Endothelial cell of umbilical vein (primary cell): Measurements from ENCODE around the gene TUBA4A. TPM values are rescaled to one million over a fixed set of nuclear protein-coding genes. Genes with fewer than 3 reads are reported as not detected.

Source experiments
- BruUV-seq: library from RNA; stranded (reverse); fragments of 400-500 nt; replicated peaks from 2 replicates; lab custom pipeline; 2021; lab: Mats Ljungman, UMichigan
- CTCF ChIA-PET: fragments of 300-600, 350-600 bp; sonication (Branson Sonifier 250); formaldehyde crosslinking; loops from one replicate; lab custom pipeline; 2021; ENCODE audit warnings: antibody characterized with exemption, inconsistent platforms; lab: Charles Lee
- POLR2A ChIA-PET: fragments of 300-600, 350-600 bp; sonication (Branson Sonifier 250); formaldehyde crosslinking; loops from one replicate; lab custom pipeline; 2021; ENCODE audit warnings: antibody characterized with exemption, inconsistent platforms; lab: Charles Lee
- DNase-seq: peaks from one replicate; pipeline ENCODE4 v3.0.0-alpha.2; 2011; ENCODE audit warnings: low read depth, low spot score
- FAIRE-seq: peaks from 2 replicates; lab custom pipeline; 2011; peaks lifted over from hg19 to GRCh38; lab: Jason Lieb, UNC
- H2AFZ ChIP-seq: 2 replicates; pipeline ENCODE4 v1.6.0; 2012; ENCODE audit warnings: low read depth, low read length, control low read depth, inconsistent platforms
- H3K27ac ChIP-seq: 2 replicates; pipeline ENCODE4 v1.5.1; 2011; ENCODE audit warnings: low read depth, mild to moderate bottlenecking, control low read depth, low read length, moderate library complexity; ENCODE audit not compliant: insufficient read depth
- H3K27me3 ChIP-seq, 2 experiments: 2 replicates each; pipeline versions ENCODE4 v1.6.0 to v1.6.1; 2011; ENCODE audit warnings: low read length in 2 of 2, mixed read lengths in 1 of 2; ENCODE audit not compliant: control insufficient read depth in 2 of 2, insufficient read depth in 2 of 2
- H3K36me3 ChIP-seq, 2 experiments: 2 replicates in 1 of 2; 3 replicates in 1 of 2; pipeline ENCODE4 v1.5.1; 2011; ENCODE audit warnings: low read length in 2 of 2, mild to moderate bottlenecking in 1 of 2, moderate library complexity in 1 of 2; ENCODE audit not compliant: control insufficient read depth in 2 of 2, insufficient read depth in 2 of 2; ENCODE audit errors: extremely low read depth in 1 of 2
- H3K4me1 ChIP-seq: 3 replicates; pipeline ENCODE4 v1.5.1; 2011; ENCODE audit warnings: mild to moderate bottlenecking, low read length; ENCODE audit not compliant: control insufficient read depth, insufficient read depth; ENCODE audit errors: extremely low read depth
- H3K4me2 ChIP-seq: 2 replicates; pipeline ENCODE4 v1.6.1; 2011; ENCODE audit warnings: low read length, control low read depth, mixed read lengths; ENCODE audit not compliant: insufficient read depth
- H3K4me3 ChIP-seq, 3 experiments: fragments of 200-600 bp in 1 of 3; sonication (generic), shearing (Covaris generic) in 1 of 3; replicated peaks in 1 of 3; 2 replicates each; pipeline ENCODE4 v1.5.1; 2011 to 2016; ENCODE audit warnings: control low read depth in 3 of 3, low read length in 3 of 3, mild to moderate bottlenecking in 2 of 3, inconsistent platforms in 1 of 3, low read depth in 1 of 3, moderate library complexity in 1 of 3; ENCODE audit not compliant: insufficient read depth in 1 of 3
- H3K79me2 ChIP-seq: 2 replicates; pipeline ENCODE4 v1.6.0; 2012; ENCODE audit warnings: low read length, inconsistent platforms; ENCODE audit not compliant: control insufficient read depth, insufficient read depth
- H3K9ac ChIP-seq: replicated peaks from 2 replicates; pipeline ENCODE3; 2011; ENCODE audit warnings: low read length, control low read depth; ENCODE audit not compliant: insufficient read depth; ENCODE audit errors: extremely low read depth
- H3K9me1 ChIP-seq: replicated peaks from 3 replicates; pipeline ENCODE4 v1.6.0; 2011; ENCODE audit warnings: mild to moderate bottlenecking, low read length; ENCODE audit not compliant: control insufficient read depth, insufficient read depth; ENCODE audit errors: extremely low read depth
- H3K9me3 ChIP-seq: replicated peaks from 2 replicates; pipeline ENCODE4 v1.5.1; 2012; ENCODE audit warnings: low read length, inconsistent platforms; ENCODE audit not compliant: control insufficient read depth, insufficient read depth
- H4K20me1 ChIP-seq: replicated peaks from 2 replicates; pipeline ENCODE3; 2011; ENCODE audit warnings: mild to moderate bottlenecking, low read length; ENCODE audit not compliant: control insufficient read depth, insufficient read depth; ENCODE audit errors: extremely low read depth
- FOS ChIP-seq: IDR thresholded peaks from 2 replicates; pipeline ENCODE4 v1.6.1; 2011; ENCODE audit warnings: mild to moderate bottlenecking, low read length, moderate library complexity, borderline replicate concordance; ENCODE audit not compliant: insufficient read depth
- JUN ChIP-seq: IDR thresholded peaks from 2 replicates; pipeline ENCODE4 v1.6.1; 2011; ENCODE audit warnings: borderline replicate concordance, low read depth; ENCODE audit not compliant: insufficient read length, insufficient read depth
- MYC ChIP-seq: IDR thresholded peaks from one replicate; pipeline ENCODE4 v1.6.1; 2011; ENCODE audit warnings: mild to moderate bottlenecking, low read depth, low read length
- POLR2A ChIP-seq: IDR thresholded peaks from 2 replicates; pipeline ENCODE4 v1.6.1; 2012; ENCODE audit warnings: low read depth, mild to moderate bottlenecking, control low read depth, low read length
- POLR2AphosphoS5 ChIP-seq: IDR thresholded peaks from 2 replicates; pipeline ENCODE4 v1.6.1; 2012; ENCODE audit warnings: low read depth, mild to moderate bottlenecking, control low read depth, low read length, moderate library complexity; ENCODE audit not compliant: insufficient read depth
- dilution Hi-C: fragments of 300-500 bp; cut with MboI; formaldehyde crosslinking; loops from one replicate; pipeline ENCODE4 v1.15.0; 2019; ENCODE audit warnings: low sequenced_read_pairs; ENCODE audit not compliant: extremely low pct_ligation_motif_present
- intact Hi-C: fragments of 100-400 bp; cut with micrococcal nuclease; formaldehyde crosslinking; loops from one replicate; pipeline ENCODE4 v1.10.0; 2022
- polyA plus RNA-seq, 4 experiments: library from polyadenylated mRNA; depleted of rRNA in 3 of 4; stranded (reverse) in 3 of 4; unstranded in 1 of 4; fragments of >200 nt; gene quantifications; 2 replicates each; pipeline versions ENCODE4 v1.2.1 to v1.2.3, GENCODE V29; 2011 to 2012; ENCODE audit warnings: missing spikeins in 1 of 4
- total RNA-seq: library from RNA; stranded (reverse); gene quantifications from 2 replicates; pipeline ENCODE4 v1.2.3, GENCODE V29; 2021
- TF ChIP-seq, protein P1 (sequence below): IDR thresholded peaks from 2 replicates; pipeline ENCODE4 v1.6.1; 2011; ENCODE audit not compliant: insufficient read depth, insufficient read length
- TF ChIP-seq, protein P2 (sequence below), 2 donors: IDR thresholded peaks; 1 replicate in 1 of 2; 2 replicates in 1 of 2; pipeline ENCODE4 v1.5.1; 2011; ENCODE audit warnings: low read length in 2 of 2, mild to moderate bottlenecking in 2 of 2, moderate library complexity in 2 of 2, control low read depth in 1 of 2, inconsistent platforms in 1 of 2, low read depth in 1 of 2; ENCODE audit not compliant: insufficient read depth in 1 of 2; ENCODE audit errors: extremely low read depth in 1 of 2

The TUBA4A gene
- total and polyA plus RNA-seq, 2 donors (not counting 3 experiments of a cell fraction or from before 2014, with no cell fraction given), result 16.5 to 24.8 TPM

DNA sequence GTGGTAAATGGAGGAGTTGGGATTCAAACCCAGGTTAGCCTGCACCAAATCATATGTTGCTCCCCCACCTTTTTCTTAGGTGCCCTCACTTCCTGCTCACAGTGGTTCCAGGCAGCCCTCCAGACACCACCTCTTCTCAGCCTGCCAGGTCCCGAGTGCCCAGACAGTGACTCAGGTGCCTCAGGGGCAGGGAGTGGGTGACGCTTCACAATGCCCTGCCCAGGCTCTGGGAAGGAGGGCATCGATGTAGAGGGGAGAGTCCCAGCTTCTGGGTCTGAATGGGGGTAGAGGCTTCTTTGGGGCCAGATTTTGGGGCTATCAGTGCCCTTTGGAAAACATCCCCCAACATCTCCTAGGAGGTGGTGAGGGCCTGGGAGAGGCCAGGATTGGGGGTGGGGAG lies 20.2 kb upstream of the TUBA4A start:
- Histone ChIP-seq H3K27ac (no peak overlapping the region), H3K4me1 (peaks cover 11% of the 10 kb centered on the region), H3K79me2 (no peaks in the 10 kb centered on the region), H3K4me2 (no peak overlapping the region), H3K36me3 (no peaks in the 10 kb centered on the region), H3K4me3 (no peak overlapping the region), H3K27me3 (peaks cover 4 to 10% of the 10 kb centered on the region in 2 experiments), H4K20me1 (no peaks in the 10 kb centered on the region), H3K9ac (no peak overlapping the region), H2AFZ (no peak overlapping the region), H3K9me3 (no peaks in the 10 kb centered on the region), H3K9me1 (no peaks in the 10 kb centered on the region)
- ChIA-PET POLR2A (no interaction called here), CTCF (interaction anchor here (0.7 to 1.3 kb wide), 6 partner anchors 11 to 119 kb away, joined by 3 to 13 read pairs (median 3); partner anchors contain the start of genes TUBA4A and TUBA4B)
- dilution Hi-C loops, result no loop called here
- TF ChIP-seq, protein P1, sequence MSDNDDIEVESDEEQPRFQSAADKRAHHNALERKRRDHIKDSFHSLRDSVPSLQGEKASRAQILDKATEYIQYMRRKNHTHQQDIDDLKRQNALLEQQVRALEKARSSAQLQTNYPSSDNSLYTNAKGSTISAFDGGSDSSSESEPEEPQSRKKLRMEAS, result no peak
- TF ChIP-seq FOS (no peak), MYC (no peak), JUN (no peak), POLR2A (no peak), POLR2AphosphoS5 (no peak)
- TF ChIP-seq, protein P2, sequence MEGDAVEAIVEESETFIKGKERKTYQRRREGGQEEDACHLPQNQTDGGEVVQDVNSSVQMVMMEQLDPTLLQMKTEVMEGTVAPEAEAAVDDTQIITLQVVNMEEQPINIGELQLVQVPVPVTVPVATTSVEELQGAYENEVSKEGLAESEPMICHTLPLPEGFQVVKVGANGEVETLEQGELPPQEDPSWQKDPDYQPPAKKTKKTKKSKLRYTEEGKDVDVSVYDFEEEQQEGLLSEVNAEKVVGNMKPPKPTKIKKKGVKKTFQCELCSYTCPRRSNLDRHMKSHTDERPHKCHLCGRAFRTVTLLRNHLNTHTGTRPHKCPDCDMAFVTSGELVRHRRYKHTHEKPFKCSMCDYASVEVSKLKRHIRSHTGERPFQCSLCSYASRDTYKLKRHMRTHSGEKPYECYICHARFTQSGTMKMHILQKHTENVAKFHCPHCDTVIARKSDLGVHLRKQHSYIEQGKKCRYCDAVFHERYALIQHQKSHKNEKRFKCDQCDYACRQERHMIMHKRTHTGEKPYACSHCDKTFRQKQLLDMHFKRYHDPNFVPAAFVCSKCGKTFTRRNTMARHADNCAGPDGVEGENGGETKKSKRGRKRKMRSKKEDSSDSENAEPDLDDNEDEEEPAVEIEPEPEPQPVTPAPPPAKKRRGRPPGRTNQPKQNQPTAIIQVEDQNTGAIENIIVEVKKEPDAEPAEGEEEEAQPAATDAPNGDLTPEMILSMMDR (IDR thresholded peaks at IDR 0.05; ENCODE audit: extremely low read depth in 1 of 2, insufficient read depth in 1 of 2, low read depth in 1 of 2, low read length in 2 of 2), result no peak
- intact Hi-C loops, result no loop called here
- DNase-seq, result no peak
- no TSS peak for BruUV-seq
- no peak for FAIRE-seq
